ENCODE measurements around the gene FRMD4B. TPM values are rescaled to one million over a fixed set of nuclear protein-coding genes. Genes with fewer than 3 reads are reported as not detected.
A peak's percentile ranks its signal among the peaks of the same experiment; 100 is the strongest.

The FRMD4B gene
- total and polyA plus RNA-seq, 2 donors (not counting 1 experiment from before 2014, with no cell fraction given) = 0.86 to 1.2 TPM

DNA sequence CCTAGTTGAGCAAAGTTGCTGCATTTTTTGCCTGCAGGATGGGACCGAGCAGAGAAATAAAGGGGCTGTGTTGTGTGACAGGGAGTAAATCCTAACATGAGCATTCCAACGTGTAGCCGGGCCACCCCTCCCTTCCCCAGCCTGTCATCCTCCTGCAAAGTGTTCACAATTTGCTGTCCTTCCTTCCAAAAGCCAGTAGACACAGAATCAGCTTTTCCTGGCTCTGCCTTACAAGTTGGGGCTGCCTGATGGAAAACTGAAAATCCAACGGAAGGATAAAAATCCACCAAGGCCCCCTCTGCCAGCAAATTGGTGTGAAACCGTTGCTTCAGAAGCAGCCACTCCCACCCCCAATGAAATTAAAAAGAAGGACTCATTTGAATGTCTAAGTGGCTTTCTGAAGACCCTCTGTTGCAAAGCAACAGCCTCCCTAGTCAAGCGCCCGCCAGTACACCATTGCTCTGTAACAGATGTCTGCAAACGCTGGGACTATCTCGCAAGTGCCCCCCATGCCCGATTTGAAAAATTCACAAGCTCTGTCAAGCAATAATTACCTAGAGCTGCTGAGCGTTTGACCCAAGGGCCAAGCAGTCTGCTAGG lies 665 bp downstream of the FRMD4B start:
- Histone ChIP-seq H3K79me2 (ENCODE audit: control insufficient read depth, insufficient read depth, low read length) (no peaks in the 10 kb centered on the region), H3K4me2 (ENCODE audit: extremely low read depth, insufficient read depth, low read length) (no peak overlapping the region), H3K27ac (ENCODE audit: insufficient read depth, low read length) (no peak overlapping the region), H2AFZ (ENCODE audit: low read length) (no peak overlapping the region), H3K9me3 (ENCODE audit: control insufficient read depth, insufficient read depth, low read depth, low read length) (no peaks in the 10 kb centered on the region), H3K9ac (ENCODE audit: insufficient read depth, low read length) (no peak overlapping the region), H3K27me3 (ENCODE audit: control insufficient read depth, insufficient read depth, low read length) (no peaks in the 10 kb centered on the region), H4K20me1 (ENCODE audit: control insufficient read depth, extremely low read depth, insufficient read depth, low read length) (no peaks in the 10 kb centered on the region), H3K36me3 (ENCODE audit: control insufficient read depth, insufficient read depth, low read length) (no peaks in the 10 kb centered on the region), H3K4me3 (replicated peaks in 1 of 4; ENCODE audit: control extremely low read depth in 1 of 4, insufficient read depth in 1 of 4, low read depth in 3 of 4, low read length in 4 of 4) (peak overlapping the region in 1 of 4 experiments; percentile 6), H3K4me1 (ENCODE audit: control insufficient read depth, extremely low read depth, insufficient read depth, low read length) (no peaks in the 10 kb centered on the region)
- TF ChIP-seq, protein P1, sequence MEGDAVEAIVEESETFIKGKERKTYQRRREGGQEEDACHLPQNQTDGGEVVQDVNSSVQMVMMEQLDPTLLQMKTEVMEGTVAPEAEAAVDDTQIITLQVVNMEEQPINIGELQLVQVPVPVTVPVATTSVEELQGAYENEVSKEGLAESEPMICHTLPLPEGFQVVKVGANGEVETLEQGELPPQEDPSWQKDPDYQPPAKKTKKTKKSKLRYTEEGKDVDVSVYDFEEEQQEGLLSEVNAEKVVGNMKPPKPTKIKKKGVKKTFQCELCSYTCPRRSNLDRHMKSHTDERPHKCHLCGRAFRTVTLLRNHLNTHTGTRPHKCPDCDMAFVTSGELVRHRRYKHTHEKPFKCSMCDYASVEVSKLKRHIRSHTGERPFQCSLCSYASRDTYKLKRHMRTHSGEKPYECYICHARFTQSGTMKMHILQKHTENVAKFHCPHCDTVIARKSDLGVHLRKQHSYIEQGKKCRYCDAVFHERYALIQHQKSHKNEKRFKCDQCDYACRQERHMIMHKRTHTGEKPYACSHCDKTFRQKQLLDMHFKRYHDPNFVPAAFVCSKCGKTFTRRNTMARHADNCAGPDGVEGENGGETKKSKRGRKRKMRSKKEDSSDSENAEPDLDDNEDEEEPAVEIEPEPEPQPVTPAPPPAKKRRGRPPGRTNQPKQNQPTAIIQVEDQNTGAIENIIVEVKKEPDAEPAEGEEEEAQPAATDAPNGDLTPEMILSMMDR (conservative IDR thresholded peaks at IDR 0.05 in 1 of 2, IDR thresholded peaks at IDR 0.05 in 1 of 2; ENCODE audit: low read depth in 1 of 2, low read length in 2 of 2) = no peak
- TF ChIP-seq EZH2 (IDR thresholded peaks at IDR 0.05; ENCODE audit: low read length, missing control alignments) = peak; percentile 21
- DNase-seq (ENCODE audit: low read depth in 2 of 2) = no peak

DNA sequence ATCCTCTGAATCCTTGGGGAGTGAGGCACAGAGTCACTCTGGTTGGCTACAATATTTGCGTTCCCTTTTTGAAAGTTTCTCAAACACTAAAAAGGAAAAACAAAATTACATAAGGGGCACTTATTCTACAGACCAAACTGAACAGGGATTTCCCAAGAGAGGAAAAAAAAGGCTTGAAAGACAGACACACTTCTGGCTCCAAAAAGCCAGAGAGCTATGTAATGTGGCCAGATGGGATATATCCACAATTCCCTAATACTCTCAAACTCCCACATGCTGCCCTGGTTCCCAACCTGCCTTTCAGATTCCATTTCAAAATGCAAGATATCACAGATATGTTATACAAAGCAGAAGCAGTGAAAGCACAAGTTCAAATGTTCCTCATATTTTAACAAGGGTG lies 1.6 kb downstream of the FRMD4B start:
- no peak overlapping the region for H3K4me3 ChIP-seq (replicated peaks in 1 of 4; ENCODE audit: control extremely low read depth in 1 of 4, insufficient read depth in 1 of 4, low read depth in 3 of 4, low read length in 4 of 4)
- no peak overlapping the region for H2AFZ ChIP-seq (ENCODE audit: low read length)
- TF ChIP-seq, protein P1 (conservative IDR thresholded peaks at IDR 0.05 in 1 of 2, IDR thresholded peaks at IDR 0.05 in 1 of 2; ENCODE audit: low read depth in 1 of 2, low read length in 2 of 2) = no peak
- no peak for TF ChIP-seq EZH2 (IDR thresholded peaks at IDR 0.05; ENCODE audit: low read length, missing control alignments)
- H3K4me1 ChIP-seq (ENCODE audit: control insufficient read depth, extremely low read depth, insufficient read depth, low read length) = no peaks in the 10 kb centered on the region
- DNase-seq (ENCODE audit: low read depth in 2 of 2) = no peak
- no peaks in the 10 kb centered on the region for H3K9me3 ChIP-seq (ENCODE audit: control insufficient read depth, insufficient read depth, low read depth, low read length)
- no peak overlapping the region for H3K9ac ChIP-seq (ENCODE audit: insufficient read depth, low read length)
- H3K27ac ChIP-seq (ENCODE audit: insufficient read depth, low read length) = no peak overlapping the region
- H3K36me3 ChIP-seq (ENCODE audit: control insufficient read depth, insufficient read depth, low read length) = no peaks in the 10 kb centered on the region
- H3K79me2 ChIP-seq (ENCODE audit: control insufficient read depth, insufficient read depth, low read length) = no peaks in the 10 kb centered on the region
- no peaks in the 10 kb centered on the region for H4K20me1 ChIP-seq (ENCODE audit: control insufficient read depth, extremely low read depth, insufficient read depth, low read length)
- H3K27me3 ChIP-seq (ENCODE audit: control insufficient read depth, insufficient read depth, low read length) = no peaks in the 10 kb centered on the region
- no peak overlapping the region for H3K4me2 ChIP-seq (ENCODE audit: extremely low read depth, insufficient read depth, low read length)

DNA sequence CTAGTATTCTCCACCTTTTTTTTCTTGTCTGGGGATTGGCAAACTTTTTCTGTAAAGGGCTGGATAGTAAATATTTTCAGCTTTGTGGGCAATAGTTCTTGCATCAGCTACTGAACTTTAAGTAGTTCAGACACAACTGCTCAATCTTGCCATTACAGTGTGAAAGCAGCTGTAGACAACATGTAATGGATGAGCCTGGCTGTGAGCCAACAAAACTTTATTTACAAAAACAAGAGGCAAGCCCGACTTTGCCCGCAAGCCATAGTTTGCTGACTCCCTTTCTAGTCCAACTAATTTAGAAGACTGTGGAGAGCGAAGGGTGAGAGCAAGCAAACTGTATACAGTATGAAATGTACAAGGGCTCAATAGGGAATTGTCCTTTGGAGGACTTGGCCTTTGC lies 6.2 kb downstream of the FRMD4B start:
- H3K9ac ChIP-seq (ENCODE audit: insufficient read depth, low read length) = no peak overlapping the region
- H3K9me3 ChIP-seq (ENCODE audit: control insufficient read depth, insufficient read depth, low read depth, low read length) = no peaks in the 10 kb centered on the region
- H3K36me3 ChIP-seq (ENCODE audit: control insufficient read depth, insufficient read depth, low read length) = no peaks in the 10 kb centered on the region
- peak in 1 of 2 donors; percentile 54 for DNase-seq (ENCODE audit: low read depth in 2 of 2)
- no peaks in the 10 kb centered on the region for H3K27me3 ChIP-seq (ENCODE audit: control insufficient read depth, insufficient read depth, low read length)
- no peak overlapping the region for H2AFZ ChIP-seq (ENCODE audit: low read length)
- no peak overlapping the region for H3K4me2 ChIP-seq (ENCODE audit: extremely low read depth, insufficient read depth, low read length)
- H4K20me1 ChIP-seq (ENCODE audit: control insufficient read depth, extremely low read depth, insufficient read depth, low read length) = no peaks in the 10 kb centered on the region
- H3K4me1 ChIP-seq (ENCODE audit: control insufficient read depth, extremely low read depth, insufficient read depth, low read length) = no peaks in the 10 kb centered on the region
- H3K4me3 ChIP-seq (replicated peaks in 1 of 4; ENCODE audit: control extremely low read depth in 1 of 4, insufficient read depth in 1 of 4, low read depth in 3 of 4, low read length in 4 of 4) = no peak overlapping the region
- no peak overlapping the region for H3K27ac ChIP-seq (ENCODE audit: insufficient read depth, low read length)
- TF ChIP-seq, protein P1 (conservative IDR thresholded peaks at IDR 0.05 in 1 of 2, IDR thresholded peaks at IDR 0.05 in 1 of 2; ENCODE audit: low read depth in 1 of 2, low read length in 2 of 2) = no peak
- no peaks in the 10 kb centered on the region for H3K79me2 ChIP-seq (ENCODE audit: control insufficient read depth, insufficient read depth, low read length)
